ENCODE measurements around the gene GPR180. TPM values are rescaled to one million over a fixed set of nuclear protein-coding genes. Genes with fewer than 3 reads are reported as not detected.

GPR180 gene
- total and polyA plus RNA-seq, 10 of the 15 experiments (the other 5 are each of a cell fraction or from before 2014, with no cell fraction given) = 1.6 to 7.2 (median 5.3) TPM

DNA sequence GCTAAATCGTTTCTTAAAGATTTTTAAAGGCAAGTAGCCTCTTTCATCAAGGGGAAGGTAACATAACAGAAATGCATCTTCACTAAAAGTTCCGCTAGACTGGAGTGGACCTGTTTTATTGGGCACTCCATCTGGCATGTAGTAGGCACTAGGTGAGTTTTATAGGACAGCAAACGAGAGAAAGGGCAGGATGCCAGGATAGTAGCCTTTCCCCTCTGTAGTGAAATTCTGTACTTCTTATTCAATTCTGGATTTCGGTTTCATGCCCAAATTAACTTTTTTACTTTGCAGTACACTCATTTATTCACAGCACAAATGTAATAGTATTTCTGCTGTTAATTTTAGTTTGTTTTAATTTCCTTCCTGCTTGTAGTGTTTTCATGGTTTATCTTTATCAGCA lies 45.2 kb downstream of the GPR180 start (continued):
- TF ChIP-seq POLR2AphosphoS5 (IDR thresholded peaks at IDR 0.05; ENCODE audit: low read length) (no peak), SIN3A (IDR thresholded peaks at IDR 0.05; ENCODE audit: low read depth, low read length) (no peak)

DNA sequence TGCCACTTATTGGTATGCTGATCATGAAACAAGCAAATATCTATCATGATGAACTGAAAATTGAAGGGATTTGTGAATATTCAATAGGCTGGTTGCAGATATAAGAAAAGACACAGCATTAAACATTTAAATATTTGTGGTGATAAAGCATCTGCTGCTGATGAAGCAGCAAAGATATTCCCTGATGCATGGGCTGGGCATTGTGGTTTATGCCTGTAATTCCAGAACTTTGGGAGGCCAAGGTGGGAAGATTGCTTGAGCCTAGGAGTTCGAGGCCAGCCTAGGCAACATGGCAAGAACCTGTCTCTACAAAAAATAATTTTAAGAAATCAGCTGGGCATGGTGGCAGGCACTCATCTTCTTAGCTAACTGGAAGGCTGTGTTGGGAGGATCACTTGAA lies 54.5 kb downstream of the GPR180 start:
- Histone ChIP-seq H3K9ac (ENCODE audit: control insufficient read depth, insufficient read depth, low read length) (no peak overlapping the region), H4K20me1 (ENCODE audit: control insufficient read depth, insufficient read depth) (no peaks in the 10 kb centered on the region), H3K4me1 (ENCODE audit: control insufficient read depth, insufficient read depth, low read length) (peaks cover 9% of the 10 kb centered on the region), H3K9me3 (replicated peaks; ENCODE audit: control insufficient read depth, insufficient read depth, low read length) (no peaks in the 10 kb centered on the region), H3K4me3 (no peak overlapping the region), H3K27ac (ENCODE audit: control insufficient read depth, insufficient read depth) (no peak overlapping the region), H3K36me3 (ENCODE audit: control insufficient read depth in 2 of 2, insufficient read depth in 2 of 2, low read length in 1 of 2) (no peaks in the 10 kb centered on the region), H3K27me3 (replicated peaks in 1 of 2; ENCODE audit: control insufficient read depth in 2 of 2, insufficient read depth in 2 of 2, low read length in 1 of 2) (no peaks in the 10 kb centered on the region), H3K79me2 (ENCODE audit: control insufficient read depth, insufficient read depth, low read length) (no peaks in the 10 kb centered on the region), H2AFZ (ENCODE audit: control insufficient read depth, low read depth, low read length) (no peak overlapping the region), H3K4me2 (ENCODE audit: control insufficient read depth, insufficient read depth) (no peak overlapping the region)
- 0 out of 3 replicates have a peak, but pooled peaks have one; percentile 9 for ATAC-seq
- FAIRE-seq = no peak
- CTCF ChIA-PET = no interaction called here
- RAD21 ChIA-PET (ENCODE audit: unreplicated experiment) = no interaction called here
- TF ChIP-seq TBL1XR1 (IDR thresholded peaks at IDR 0.05; ENCODE audit: low read depth, low read length) (no peak), FOXK2 (IDR thresholded peaks at IDR 0.05) (no peak), RAD21 (IDR thresholded peaks at IDR 0.05; ENCODE audit: insufficient read depth, low read depth, low read length) (no peak), SIX5 (IDR thresholded peaks at IDR 0.05; ENCODE audit: low read depth, low read length, severe bottlenecking) (no peak), EGR1 (IDR thresholded peaks at IDR 0.05; ENCODE audit: borderline replicate concordance in 1 of 2, low read depth in 2 of 2, low read length in 2 of 2) (no peak), BACH1 (IDR thresholded peaks at IDR 0.05; ENCODE audit: borderline replicate concordance) (no peak), CHD4 (IDR thresholded peaks at IDR 0.05) (no peak), CREB1 (IDR thresholded peaks at IDR 0.05; ENCODE audit: low read depth) (no peak), GABPA (IDR thresholded peaks at IDR 0.05; ENCODE audit: low read depth) (no peak)
- TF ChIP-seq, protein P1, sequence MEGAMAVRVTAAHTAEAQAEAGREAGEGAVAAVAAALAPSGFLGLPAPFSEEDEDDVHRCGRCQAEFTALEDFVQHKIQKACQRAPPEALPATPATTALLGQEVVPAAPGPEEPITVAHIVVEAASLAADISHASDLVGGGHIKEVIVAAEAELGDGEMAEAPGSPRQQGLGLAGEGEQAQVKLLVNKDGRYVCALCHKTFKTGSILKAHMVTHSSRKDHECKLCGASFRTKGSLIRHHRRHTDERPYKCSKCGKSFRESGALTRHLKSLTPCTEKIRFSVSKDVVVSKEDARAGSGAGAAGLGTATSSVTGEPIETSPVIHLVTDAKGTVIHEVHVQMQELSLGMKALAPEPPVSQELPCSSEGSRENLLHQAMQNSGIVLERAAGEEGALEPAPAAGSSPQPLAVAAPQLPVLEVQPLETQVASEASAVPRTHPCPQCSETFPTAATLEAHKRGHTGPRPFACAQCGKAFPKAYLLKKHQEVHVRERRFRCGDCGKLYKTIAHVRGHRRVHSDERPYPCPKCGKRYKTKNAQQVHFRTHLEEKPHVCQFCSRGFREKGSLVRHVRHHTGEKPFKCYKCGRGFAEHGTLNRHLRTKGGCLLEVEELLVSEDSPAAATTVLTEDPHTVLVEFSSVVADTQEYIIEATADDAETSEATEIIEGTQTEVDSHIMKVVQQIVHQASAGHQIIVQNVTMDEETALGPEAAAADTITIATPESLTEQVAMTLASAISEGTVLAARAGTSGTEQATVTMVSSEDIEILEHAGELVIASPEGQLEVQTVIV (IDR thresholded peaks at IDR 0.05; ENCODE audit: borderline replicate concordance, partially characterized antibody) = no peak
- TF ChIP-seq, protein P2, sequence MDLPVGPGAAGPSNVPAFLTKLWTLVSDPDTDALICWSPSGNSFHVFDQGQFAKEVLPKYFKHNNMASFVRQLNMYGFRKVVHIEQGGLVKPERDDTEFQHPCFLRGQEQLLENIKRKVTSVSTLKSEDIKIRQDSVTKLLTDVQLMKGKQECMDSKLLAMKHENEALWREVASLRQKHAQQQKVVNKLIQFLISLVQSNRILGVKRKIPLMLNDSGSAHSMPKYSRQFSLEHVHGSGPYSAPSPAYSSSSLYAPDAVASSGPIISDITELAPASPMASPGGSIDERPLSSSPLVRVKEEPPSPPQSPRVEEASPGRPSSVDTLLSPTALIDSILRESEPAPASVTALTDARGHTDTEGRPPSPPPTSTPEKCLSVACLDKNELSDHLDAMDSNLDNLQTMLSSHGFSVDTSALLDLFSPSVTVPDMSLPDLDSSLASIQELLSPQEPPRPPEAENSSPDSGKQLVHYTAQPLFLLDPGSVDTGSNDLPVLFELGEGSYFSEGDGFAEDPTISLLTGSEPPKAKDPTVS (IDR thresholded peaks at IDR 0.05; ENCODE audit: low read depth, low read length) = no peak
- DNase-seq (ENCODE audit: low read depth, low spot score) = no peak
- 53% methylated on average over 1 of the region's 1 CpG for WGBS (ENCODE audit: insufficient coverage, insufficient replicate concordance, low lambda C conversion rate, missing lambda C conversion rate)
- intact Hi-C loops (cut with micrococcal nuclease; ENCODE audit: unreplicated experiment) (no loop called here), in situ Hi-C loops (cut with MboI) (no loop called here)
- BruUV-seq (replicated peaks) = no TSS peak
- POLR2A ChIA-PET = no interaction called here
- SMC1A ChIA-PET (ENCODE audit: uncharacterized antibody, unreplicated experiment) = no interaction called here
